ENCODE results near the gene LNX2.

DNA sequence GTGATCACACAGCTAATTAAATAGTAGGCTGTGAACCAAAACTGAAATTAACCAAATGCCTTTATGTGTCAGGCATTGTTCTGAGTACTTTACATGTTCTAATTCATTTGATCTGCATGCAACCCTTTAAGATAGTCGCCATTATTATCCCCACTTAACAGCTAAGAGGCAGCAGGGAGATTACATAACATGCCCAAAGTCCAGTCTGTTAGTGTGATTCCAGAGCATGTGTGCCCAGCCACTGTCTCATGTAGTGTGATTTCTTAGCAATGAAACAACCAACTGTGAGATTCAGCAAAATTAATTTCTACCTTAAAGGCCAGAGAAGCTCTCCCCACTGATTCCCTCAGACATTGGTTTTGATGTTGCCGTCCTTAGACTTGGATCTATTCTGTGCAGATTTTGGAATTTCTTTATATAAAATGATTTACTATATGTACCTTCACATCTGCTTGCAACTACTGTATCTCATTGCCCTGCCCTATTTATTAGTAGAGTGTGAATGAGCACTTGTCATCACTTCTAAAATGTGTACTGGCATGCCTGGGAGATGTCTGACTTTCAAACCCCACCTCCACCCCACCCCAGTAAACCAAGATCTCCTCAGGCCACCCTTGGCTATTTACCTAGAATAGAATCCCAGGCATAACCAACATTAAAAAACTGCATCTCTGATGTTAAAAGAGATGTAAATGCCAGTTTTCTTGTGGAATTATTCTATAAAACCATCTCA, 42.6 kb upstream of the LNX2 start:
- TF ChIP-seq CTCF (conservative IDR thresholded peaks at IDR 0.05; ENCODE audit: low read length): no peak
- no peak for TF ChIP-seq EZH2phosphoT487 (IDR thresholded peaks at IDR 0.05; ENCODE audit: borderline replicate concordance)

Data from Loucy (cell line).